SK-N-SH treated with all-trans-retinoic acid at 6 μM for 48 hours (cell line): ENCODE measurements around the gene SLC37A4.

Source experiments
- CREB5 ChIP-seq: fragments of 250-450 bp; sonication (Bioruptor Pico); IDR thresholded peaks from 2 replicates; pipeline ENCODE4 v1.5.1; 2020; ENCODE audit warnings: low read depth, mild to moderate bottlenecking, moderate library complexity
- CSDC2 ChIP-seq: fragments of 250-450 bp; sonication (Bioruptor Pico); IDR thresholded peaks from 2 replicates; pipeline ENCODE4 v1.5.0; 2020; ENCODE audit warnings: mild to moderate bottlenecking, moderate library complexity

DNA sequence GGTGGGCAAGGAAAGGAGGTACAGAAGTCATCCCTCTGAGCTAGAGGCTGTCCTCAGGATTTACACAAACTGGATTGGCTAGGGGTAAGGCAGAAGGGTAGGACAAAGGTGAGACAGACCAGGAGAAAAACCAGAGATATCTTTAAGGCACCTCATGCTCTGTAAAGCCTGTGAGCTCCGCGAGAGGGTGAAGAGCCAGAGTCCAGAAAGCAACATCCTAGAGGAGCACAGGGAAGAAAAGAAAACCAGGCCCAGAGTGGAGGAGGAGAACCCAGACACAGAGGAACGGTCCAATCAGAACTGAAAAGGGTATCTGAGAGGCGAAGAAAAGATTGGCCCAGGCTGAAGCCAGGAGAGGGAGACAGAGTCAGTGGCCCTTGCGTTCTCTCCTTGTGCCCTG lies 5.1 kb downstream of the SLC37A4 start:
- no peak for TF ChIP-seq CREB5 (CRISPR knock-in tag)
- no peak for TF ChIP-seq CSDC2 (CRISPR knock-in tag)
